DND-41 (cell line): ENCODE measurements around the gene PDS5B.

Experiments
- EZH2 ChIP-seq: IDR thresholded peaks from 3 replicates; pipeline ENCODE4 v1.6.1; 2012; ENCODE audit warnings: borderline replicate concordance, low read depth, mild to moderate bottlenecking, moderate library complexity, low read length, inconsistent platforms; ENCODE audit not compliant: severe bottlenecking
- TF ChIP-seq, protein P1 (sequence below): IDR thresholded peaks from 2 replicates; pipeline ENCODE4 v1.5.1; 2012; ENCODE audit warnings: borderline replicate concordance, low read length, moderate library complexity, mild to moderate bottlenecking; ENCODE audit not compliant: poor library complexity, severe bottlenecking; ENCODE audit errors: extremely low read depth

GRCh38 chr13:32538621-32539246, 47.5 kb upstream of the PDS5B start, which contains the start of gene N4BP2L2:
- TF ChIP-seq, protein P1, sequence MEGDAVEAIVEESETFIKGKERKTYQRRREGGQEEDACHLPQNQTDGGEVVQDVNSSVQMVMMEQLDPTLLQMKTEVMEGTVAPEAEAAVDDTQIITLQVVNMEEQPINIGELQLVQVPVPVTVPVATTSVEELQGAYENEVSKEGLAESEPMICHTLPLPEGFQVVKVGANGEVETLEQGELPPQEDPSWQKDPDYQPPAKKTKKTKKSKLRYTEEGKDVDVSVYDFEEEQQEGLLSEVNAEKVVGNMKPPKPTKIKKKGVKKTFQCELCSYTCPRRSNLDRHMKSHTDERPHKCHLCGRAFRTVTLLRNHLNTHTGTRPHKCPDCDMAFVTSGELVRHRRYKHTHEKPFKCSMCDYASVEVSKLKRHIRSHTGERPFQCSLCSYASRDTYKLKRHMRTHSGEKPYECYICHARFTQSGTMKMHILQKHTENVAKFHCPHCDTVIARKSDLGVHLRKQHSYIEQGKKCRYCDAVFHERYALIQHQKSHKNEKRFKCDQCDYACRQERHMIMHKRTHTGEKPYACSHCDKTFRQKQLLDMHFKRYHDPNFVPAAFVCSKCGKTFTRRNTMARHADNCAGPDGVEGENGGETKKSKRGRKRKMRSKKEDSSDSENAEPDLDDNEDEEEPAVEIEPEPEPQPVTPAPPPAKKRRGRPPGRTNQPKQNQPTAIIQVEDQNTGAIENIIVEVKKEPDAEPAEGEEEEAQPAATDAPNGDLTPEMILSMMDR, result peak; percentile 63
- TF ChIP-seq EZH2, result no peak
